Heart left ventricle (tissue), 16 donors: ENCODE measurements around the gene MYCN. TPM values are rescaled to one million over a fixed set of nuclear protein-coding genes. Genes with fewer than 3 reads are reported as not detected.

Experiments used
- ATAC-seq, 4 donors: fragments of 200-7000 bp; cut with Tn5 transposase; one replicate each; pipeline ENCODE4 v1.9.1; 2020 to 2022; ENCODE audit warnings: moderate library complexity in 4 of 4, mild to moderate bottlenecking in 3 of 4, moderate number of reproducible peaks in 1 of 4
- DNase-seq, 5 donors: peaks; one replicate each; pipeline ENCODE4 v3.0.0-alpha.2; 2020
- H3K27ac ChIP-seq, 12 donors: fragments of 200-600 bp; sonication (generic) in 4 of 12; one replicate each; pipeline versions ENCODE4 v1.5.0 to v1.8.0; 2016 to 2022; ENCODE audit warnings: mild to moderate bottlenecking in 2 of 12
- H3K27me3 ChIP-seq, 9 donors: fragments of 200-600 bp; sonication (generic) in 2 of 9; one replicate each; pipeline versions ENCODE4 v1.5.1 to v1.8.0; 2016 to 2022; ENCODE audit warnings: mild to moderate bottlenecking in 3 of 9
- H3K36me3 ChIP-seq, 9 donors: fragments of 200-600 bp; sonication (generic) in 2 of 9; one replicate each; pipeline versions ENCODE4 v1.5.0 to v1.8.0; 2018 to 2022; ENCODE audit warnings: mild to moderate bottlenecking in 2 of 9
- H3K4me1 ChIP-seq, 12 donors: fragments of 200-600 bp; sonication (generic) in 4 of 12; one replicate each; pipeline versions ENCODE4 v1.5.0 to v1.8.0; 2016 to 2022; ENCODE audit warnings: mild to moderate bottlenecking in 3 of 12
- H3K4me3 ChIP-seq, 12 donors: fragments of 200-600 bp; sonication (generic) in 4 of 12; one replicate each; pipeline versions ENCODE4 v1.5.0 to v1.8.0; 2017 to 2022; ENCODE audit warnings: mild to moderate bottlenecking in 9 of 12, moderate library complexity in 4 of 12
- H3K9me3 ChIP-seq, 12 donors: fragments of 200-600 bp; sonication (generic) in 4 of 12; one replicate each; pipeline versions ENCODE4 v1.5.0 to v1.8.0; 2016 to 2022; ENCODE audit warnings: mild to moderate bottlenecking in 1 of 12
- CTCF ChIP-seq, 12 donors: fragments of 200-600 bp; sonication (generic) in 4 of 12; IDR thresholded peaks; one replicate each; pipeline versions ENCODE4 v1.5.0 to v1.8.0; 2018 to 2022; ENCODE audit warnings: antibody characterized with exemption in 12 of 12, mild to moderate bottlenecking in 5 of 12
- POLR2A ChIP-seq, 2 donors: fragments of 450-650 bp; IDR thresholded peaks; one replicate each; pipeline ENCODE4 v1.6.1; 2017; ENCODE audit warnings: antibody characterized with exemption in 2 of 2, mild to moderate bottlenecking in 2 of 2, moderate library complexity in 2 of 2
- WGBS, 4 donors: extraction: QIAGEN DNeasy Blood & Tissue Kit in 2 of 4; methylation state at CpG; one replicate each; pipeline versions ENCODE4 v1.1.5 to v1.1.7; 2013 to 2018; 5-methylcytosine and 5-hydroxymethylcytosine counted together
- intact Hi-C, 10 donors: fragments of 100-400 bp; cut with DNase I; formaldehyde crosslinking; loops; one replicate each; pipeline versions ENCODE4 v1.11.1 to v1.14.2; 2022
- polyA plus RNA-seq, 2 donors: library from polyadenylated mRNA; stranded (reverse); fragments of 200-250 nt; gene quantifications; one replicate each; pipeline ENCODE4 v1.2.3, GENCODE V29; 2013
- total RNA-seq, 9 donors: library from RNA; depleted of rRNA in 2 of 9; stranded (reverse); fragments of >200 nt in 2 of 9; fragmentation: NEBNext Ultra II Directional in 3 of 9; extraction: Animal tissue kit (Norgen Biotek cat#: 25700) in 3 of 9; gene quantifications; one replicate each; pipeline versions ENCODE4 v1.1.0 to v1.2.4, GENCODE V29; 2016 to 2023
- donor health status: ischemic (EF 13 %, LVEDD 7.1; RV severe dilation, severe dysfunction).
- donor health status: healthy with polysubstance abuse.
- donor health status: DM: no; HTN: yes; CAD: no.
- donor health status: DM: no; HTN: no; CAD: no.
- donor health status: ischemic (EF 25% LVEDD 6.9; RV normal size, moderate dysfunction).
- donor health status: ischemic (EF 25% LVEDD 5.7; RV mildly dilated, moderate dysfunction).
- donor health status: healthy.
- donor health status: DM: yes; HTN: yes; CAD: no.
- donor health status: ischemic (EF 35%, LVEDD 5.7; RV mildly dilated, moderate dysfunction).
- donor health status: nonischemic (EF 11% LVEDD 7.7; RV severe dilation, severe dysfunction).
- donor health status: DM: yes; HTN: yes; CAD: no.
- donor health status: PGD.
- donor health status: ischemic (EF 29% LVEDD 5.4; RV normal size, mild dysfunction).
- donor health status: nonischemic (EF 23%, LVEDD 6.1; RV moderate dilation, normal function).

The MYCN gene
- total and polyA plus RNA-seq, 11 donors = 0.22 to 1.6 (median 0.62) TPM; not detected in 2

- no peak for TF ChIP-seq CTCF (IDR thresholded peaks at IDR 0.05)
- no peak for TF ChIP-seq POLR2A (IDR thresholded peaks at IDR 0.05)
- 86 to 93% (median 89%) methylated on average over 5 of the region's 5 CpGs for WGBS, 4 donors
- ATAC-seq = no peak
Observed at GRCh38 chr2:15974565-15975260, 34.4 kb downstream of the MYCN start.

DNA sequence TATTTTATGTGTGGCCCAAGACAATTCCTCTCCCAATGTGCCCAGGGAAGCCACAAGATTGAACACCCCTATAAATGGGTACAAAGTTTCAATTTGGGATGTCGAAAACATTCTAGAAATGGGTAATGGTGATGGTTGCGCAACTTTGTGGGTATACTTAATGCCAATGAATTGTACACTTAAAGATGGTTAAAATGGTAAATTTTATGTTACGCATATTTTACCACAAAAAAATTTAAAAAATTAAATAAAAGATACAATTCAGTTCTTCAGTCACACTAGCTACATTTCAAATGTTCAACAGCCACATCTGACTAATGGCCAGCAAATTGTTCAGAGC lies 34.9 kb downstream of the MYCN start:
- Histone ChIP-seq H3K9me3 (no peaks in the 10 kb centered on the region), H3K4me1 (no peaks in the 10 kb centered on the region), H3K36me3 (no peaks in the 10 kb centered on the region), H3K27ac (no peak overlapping the region), H3K27me3 (peaks cover 0 to 11% (median 0%) of the 10 kb centered on the region in 9 donors), H3K4me3 (no peak overlapping the region)
- TF ChIP-seq POLR2A (IDR thresholded peaks at IDR 0.05) (no peak), CTCF (IDR thresholded peaks at IDR 0.05) (no peak)
- ATAC-seq (no peak), DNase-seq (no peak)
- intact Hi-C loops = no loop called here
- 91 to 97% (median 95%) methylated on average over 3 of the region's 3 CpGs for WGBS, 4 donors

More at GRCh38 chr2:15974565-15975260, 34.4 kb downstream of the MYCN start:
- intact Hi-C loops = no loop called here
- Histone ChIP-seq H3K4me3 (no peak overlapping the region), H3K36me3 (no peaks in the 10 kb centered on the region), H3K4me1 (no peaks in the 10 kb centered on the region), H3K27ac (no peak overlapping the region), H3K27me3 (peaks cover 0 to 11% (median 0%) of the 10 kb centered on the region in 9 donors), H3K9me3 (no peaks in the 10 kb centered on the region)
- DNase-seq = no peak

DNA sequence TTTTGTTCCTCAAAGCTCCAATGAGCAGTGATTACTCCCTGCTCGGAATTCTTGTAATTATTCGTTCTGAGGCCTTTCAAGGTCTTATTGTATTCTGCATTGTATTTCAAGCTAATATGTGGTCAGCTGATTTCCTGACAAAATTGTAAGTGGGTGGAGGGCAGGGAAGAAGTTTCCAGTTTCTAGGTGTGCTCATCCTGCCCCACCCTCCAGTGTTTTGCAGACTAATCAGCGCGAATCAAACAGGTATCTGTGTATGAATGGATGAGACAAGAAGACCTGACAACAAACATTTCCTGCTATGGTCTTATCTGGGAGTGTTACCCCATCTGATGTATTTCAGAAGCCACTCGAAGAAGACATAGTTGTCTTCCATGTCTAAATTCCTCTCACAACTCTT lies 35.3 kb downstream of the MYCN start:
- WGBS, 4 donors = 70 to 85% (median 78%) methylated on average over 5 of the region's 5 CpGs
- TF ChIP-seq CTCF (IDR thresholded peaks at IDR 0.05) (no peak), POLR2A (IDR thresholded peaks at IDR 0.05) (no peak)

DNA sequence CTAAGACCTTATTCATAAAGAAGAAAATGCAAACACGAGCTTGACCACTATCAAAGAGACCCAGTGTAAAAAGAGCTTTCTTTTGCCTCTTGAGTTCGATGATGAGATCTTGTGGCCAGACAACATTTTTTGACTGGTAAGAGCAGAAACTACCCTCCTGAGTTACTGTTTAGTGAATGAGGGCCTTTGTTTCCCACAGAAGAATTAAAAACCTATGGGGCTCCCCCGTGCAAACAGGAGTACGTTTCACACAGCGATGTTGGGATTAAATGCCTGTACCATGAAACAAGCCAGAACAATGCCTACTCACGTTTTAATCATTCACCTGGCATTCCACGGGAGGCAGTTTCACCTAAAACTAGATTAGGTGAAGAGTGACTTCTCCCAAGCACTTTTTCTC lies 36.0 kb downstream of the MYCN start:
- no peak for TF ChIP-seq POLR2A (IDR thresholded peaks at IDR 0.05)
- no peak for TF ChIP-seq CTCF (IDR thresholded peaks at IDR 0.05)
- Histone ChIP-seq H3K36me3 (no peaks in the 10 kb centered on the region), H3K27me3 (peaks cover 0 to 3% (median 0%) of the 10 kb centered on the region in 9 donors), H3K27ac (no peak overlapping the region), H3K4me1 (no peaks in the 10 kb centered on the region), H3K4me3 (no peak overlapping the region), H3K9me3 (no peaks in the 10 kb centered on the region)
- ATAC-seq (no peak), DNase-seq (no peak)
- 86 to 94% (median 93%) methylated on average over 7 of the region's 7 CpGs for WGBS, 4 donors
- intact Hi-C loops = no loop called here

More for the DNA sequence above, 35.3 kb downstream of the MYCN start:
- Histone ChIP-seq H3K27me3 (peaks cover 0 to 7% (median 0%) of the 10 kb centered on the region in 9 donors), H3K36me3 (no peaks in the 10 kb centered on the region), H3K4me3 (no peak overlapping the region), H3K27ac (no peak overlapping the region), H3K4me1 (no peaks in the 10 kb centered on the region), H3K9me3 (no peaks in the 10 kb centered on the region)
- ATAC-seq = no peak
- no peak for DNase-seq
- intact Hi-C loops = no loop called here
